Measurements from ENCODE around the gene HRH1. TPM values are rescaled to one million over a fixed set of nuclear protein-coding genes. Genes with fewer than 3 reads are reported as not detected.

Gene HRH1
- total and polyA plus RNA-seq, 2 of the 13 experiments (the other 11 are each of a cell fraction or from before 2014, with no cell fraction given): not detected

- TF ChIP-seq KAT2B (IDR thresholded peaks at IDR 0.05; ENCODE audit: borderline replicate concordance, low read depth, low read length): no peak
- no peak for TF ChIP-seq ZNF709 (CRISPR knock-in tag; IDR thresholded peaks at IDR 0.05)
- TF ChIP-seq KLF15 (CRISPR knock-in tag; IDR thresholded peaks at IDR 0.05; ENCODE audit: borderline replicate concordance): no peak
- no peak for TF ChIP-seq SMC3 (IDR thresholded peaks at IDR 0.05; ENCODE audit: low read length)
- TF ChIP-seq ZNF331 (CRISPR knock-in tag; IDR thresholded peaks at IDR 0.05): no peak
- no peak for TF ChIP-seq TSC22D2 (CRISPR knock-in tag; IDR thresholded peaks at IDR 0.05; ENCODE audit: borderline replicate concordance)
- TF ChIP-seq ATF6 (CRISPR knock-in tag; conservative IDR thresholded peaks at IDR 0.05): no peak
- no peak for TF ChIP-seq ZFP90 (CRISPR knock-in tag; IDR thresholded peaks at IDR 0.05; ENCODE audit: borderline replicate concordance)
These were observed 13.3 kb downstream of the HRH1 start (continued) for GRCh38 chr3:11167590-11167989.

GRCh38 chr3:11168406-11168805 is 14.1 kb downstream of the HRH1 start:
- no peak overlapping the region for H3K4me3 ChIP-seq (replicated peaks in 1 of 3; ENCODE audit: insufficient read depth in 1 of 3, low read depth in 2 of 3, low read length in 3 of 3)
- FAIRE-seq (no peak), ATAC-seq (no peak), DNase-seq (ENCODE audit: low spot score) (no peak)
- no peaks in the 10 kb centered on the region for H3K9me3 ChIP-seq (ENCODE audit: low read length)
- in situ Hi-C loops (cut with HindIII; ENCODE audit: extremely low pct_ligation_motif_present, low pct_unique_long_range_greater_than_20kb): no loop called here
- H3K79me2 ChIP-seq (ENCODE audit: insufficient read depth, low read length): no peaks in the 10 kb centered on the region
- CTCF ChIA-PET (ENCODE audit: low intra/inter-chr PET ratio, low total read pairs): no interaction called here
- no peak overlapping the region for H3K27ac ChIP-seq (ENCODE audit: extremely low read length, insufficient read depth, low read length)
- 41% methylated on average over 4 of the region's 13 CpGs for whole genome bisulfite sequencing (ENCODE audit: low lambda C conversion rate)
- H3K27me3 ChIP-seq (ENCODE audit: control insufficient read depth in 1 of 2, insufficient read depth in 2 of 2, low read length in 2 of 2): peaks cover 1 to 49% of the 10 kb centered on the region in 2 experiments; a peak in 3 of 5 replicates
- H3K4me1 ChIP-seq (ENCODE audit: insufficient read depth, low read length): no peaks in the 10 kb centered on the region
- no peaks in the 10 kb centered on the region for H4K20me1 ChIP-seq (ENCODE audit: insufficient read depth, low read length)
- H3K9ac ChIP-seq (ENCODE audit: insufficient read depth, low read depth, low read length): no peak overlapping the region
- POLR2A ChIA-PET: no interaction called here
- no peaks in the 10 kb centered on the region for H3K36me3 ChIP-seq (replicated peaks in 1 of 2; ENCODE audit: control insufficient read depth in 1 of 2, insufficient read depth in 2 of 2, low read length in 2 of 2)
- intact Hi-C loops (cut with micrococcal nuclease; ENCODE audit: unreplicated experiment): no loop called here
- BruUV-seq (replicated peaks): no TSS peak
- no peak for TF ChIP-seq GLMP (CRISPR knock-in tag; IDR thresholded peaks at IDR 0.05; ENCODE audit: borderline replicate concordance)
- no peak for TF ChIP-seq HCFC1 (IDR thresholded peaks at IDR 0.05; ENCODE audit: low read depth, low read length)
- TF ChIP-seq ZNF672 (CRISPR knock-in tag; IDR thresholded peaks at IDR 0.05): no peak
- no peak for TF ChIP-seq ZGPAT (CRISPR knock-in tag; IDR thresholded peaks at IDR 0.05)
- no peak overlapping the region for H2AFZ ChIP-seq (ENCODE audit: low read length)
- H3K4me2 ChIP-seq (ENCODE audit: low read depth, low read length): no peak overlapping the region
